ENCODE measurements around the gene MCRS1.
A peak's percentile ranks its signal among the peaks of the same experiment; 100 is the strongest.
"Not testable (repeated sequence)": the region's sequence is repeated elsewhere in the genome, so short reads cannot be mapped to it uniquely, and the experiment has no call there.

The MCRS1 gene

DNA sequence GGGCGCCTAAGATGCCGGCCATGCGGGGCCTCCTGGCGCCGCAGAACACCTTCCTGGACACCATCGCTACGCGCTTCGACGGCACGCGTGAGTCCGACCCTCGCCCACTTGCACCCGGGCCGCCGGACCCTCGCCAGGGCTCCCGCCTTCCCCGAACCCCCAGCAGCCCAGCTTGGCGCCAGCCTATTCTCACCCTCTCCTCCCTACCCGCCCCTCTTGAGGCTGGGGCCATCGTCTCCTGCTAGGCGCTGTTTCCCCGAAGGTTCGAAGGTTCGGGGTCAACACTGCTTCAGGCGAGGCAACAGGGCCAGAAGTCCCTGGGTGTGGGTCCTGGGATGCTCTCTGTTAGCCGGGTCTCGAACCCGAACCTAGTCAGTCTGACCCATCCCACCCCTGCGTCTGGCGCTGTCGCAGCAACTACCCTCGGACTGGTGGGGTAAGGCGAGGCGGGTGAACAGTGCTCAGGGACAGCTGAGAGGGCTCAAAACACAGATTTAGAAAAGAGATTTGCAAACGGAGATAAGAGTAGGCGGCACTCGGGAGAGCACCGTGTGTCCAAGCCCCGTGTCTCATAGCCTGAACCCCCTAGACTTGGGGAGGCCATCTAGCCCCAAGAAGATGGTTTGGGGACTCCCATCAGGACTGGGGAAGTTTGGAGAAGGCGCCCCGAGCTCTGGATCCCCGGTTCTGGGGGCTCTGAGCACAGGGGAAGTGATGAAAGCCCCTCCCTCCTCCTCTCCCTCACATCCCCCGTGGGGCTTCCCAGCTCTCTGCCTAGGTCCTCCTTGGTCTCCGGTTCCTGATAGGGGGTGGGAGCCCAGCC lies 28.3 kb downstream of the MCRS1 start:
- DNase-seq = no peak

DNA sequence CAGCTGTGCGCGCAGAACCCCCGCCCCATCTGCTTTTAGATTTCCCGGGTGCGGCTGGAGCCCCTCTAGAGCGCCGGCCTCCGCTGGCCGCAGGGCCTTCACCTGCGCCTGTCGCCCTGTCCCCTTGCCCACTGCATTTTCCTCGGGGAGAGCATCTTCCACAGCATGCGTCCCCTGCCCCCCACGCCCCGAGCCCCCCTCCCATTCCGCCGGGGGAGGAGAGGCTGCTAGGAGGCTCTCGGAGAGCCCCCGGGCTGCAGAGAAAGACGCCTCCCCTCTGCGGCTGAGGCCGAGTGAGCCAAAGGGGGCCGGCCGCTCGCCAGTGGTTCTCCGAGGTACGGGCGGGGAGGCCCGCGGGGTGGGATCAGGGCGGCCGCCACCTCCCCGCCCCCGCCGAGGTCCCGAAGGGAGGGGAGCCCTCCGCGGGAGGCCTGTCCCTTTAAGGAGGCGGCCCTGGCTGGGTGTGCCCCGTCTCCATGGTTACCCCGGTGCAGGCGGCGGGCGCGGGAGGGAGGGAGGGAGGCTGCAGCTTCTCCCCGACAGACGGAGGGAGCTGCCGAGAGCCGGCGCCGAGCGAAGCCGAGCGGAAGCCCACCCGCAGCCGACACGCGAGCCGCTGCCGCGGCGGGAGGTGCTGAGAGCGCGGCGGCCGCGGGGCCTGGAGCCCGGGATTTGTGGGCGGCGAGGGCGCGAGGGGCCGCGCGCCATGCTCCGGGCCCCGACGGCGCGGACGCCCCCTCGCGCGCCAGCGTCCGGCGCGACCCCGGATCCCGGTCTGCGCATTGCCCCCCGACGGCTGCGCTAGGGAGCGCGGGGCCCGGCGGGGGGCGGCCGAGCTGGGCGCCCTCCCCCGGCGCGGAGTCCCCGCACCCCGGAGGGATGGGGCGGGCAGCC lies 29.2 kb downstream of the MCRS1 start, which contains the start of gene KCNH3:
Gene KCNH3, plus strand, starts transcription at position 521 of the 894 bp plus-strand sequence. CDS start 387 bp downstream, outside the sequence.
- DNase-seq = peak; percentile 59

DNA sequence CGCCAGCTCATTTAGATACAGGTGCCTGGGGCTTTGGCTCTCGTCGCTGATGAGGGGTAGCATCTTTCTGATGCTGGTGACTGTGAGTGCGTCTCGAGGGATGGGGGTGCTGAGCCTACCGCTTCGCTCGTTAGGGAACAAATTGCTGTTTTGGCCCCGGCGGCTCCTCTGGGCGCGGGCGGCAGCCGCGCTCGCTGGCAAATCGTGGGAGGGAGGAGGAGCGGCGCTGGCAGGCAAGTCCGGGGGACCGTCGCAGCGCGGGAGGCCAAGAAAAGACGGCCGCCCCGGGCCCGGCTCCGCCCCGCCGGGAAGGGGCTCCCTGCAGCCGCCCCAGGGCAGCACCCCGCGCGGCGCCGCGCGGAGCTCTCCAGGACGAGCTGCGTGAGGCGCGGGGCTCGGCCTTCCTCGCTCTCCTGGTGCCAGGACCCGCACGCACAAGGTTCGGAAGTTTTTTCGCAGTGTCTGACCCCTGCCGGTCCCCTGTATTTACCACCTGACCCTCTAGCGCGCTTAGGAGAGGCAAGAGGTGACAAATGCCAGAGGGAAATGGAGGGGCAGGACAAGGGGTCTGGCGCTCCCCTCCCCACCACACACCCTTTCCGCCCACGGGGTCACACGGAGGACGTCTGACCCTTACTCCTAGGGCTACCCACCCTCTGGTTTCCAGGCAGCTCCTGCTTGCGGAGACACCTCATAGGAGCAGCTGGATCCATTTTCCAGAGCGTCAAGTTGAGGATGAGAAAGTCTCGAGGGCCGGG lies 30.0 kb downstream of the MCRS1 start:
- DNase-seq = no peak

DNA sequence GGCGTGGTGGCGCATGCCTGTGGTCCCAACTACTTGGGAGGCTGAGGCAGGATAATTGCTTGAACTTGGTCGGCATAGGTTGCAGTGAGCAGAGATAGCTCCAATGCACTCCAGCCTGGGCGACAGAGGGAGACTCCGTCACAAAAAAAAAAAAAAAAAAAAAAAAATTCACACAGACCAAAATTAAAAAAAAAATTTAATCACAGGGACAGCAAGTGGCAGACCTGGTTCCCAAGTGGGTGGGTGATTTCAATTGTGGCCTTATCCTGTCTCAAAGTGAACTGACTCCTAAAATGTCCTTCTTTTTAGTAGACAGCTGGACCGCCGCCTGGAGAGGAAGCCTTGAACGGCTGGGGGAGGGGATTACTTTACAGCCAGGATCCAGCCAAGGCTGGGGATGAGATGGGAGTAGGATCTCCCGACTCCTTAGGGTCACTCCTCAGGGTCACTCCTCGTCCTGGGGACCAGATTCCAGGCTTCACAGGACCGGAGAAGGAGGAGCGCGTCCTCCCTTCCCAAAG lies 30.7 kb downstream of the MCRS1 start:
- no peak for DNase-seq

DNA sequence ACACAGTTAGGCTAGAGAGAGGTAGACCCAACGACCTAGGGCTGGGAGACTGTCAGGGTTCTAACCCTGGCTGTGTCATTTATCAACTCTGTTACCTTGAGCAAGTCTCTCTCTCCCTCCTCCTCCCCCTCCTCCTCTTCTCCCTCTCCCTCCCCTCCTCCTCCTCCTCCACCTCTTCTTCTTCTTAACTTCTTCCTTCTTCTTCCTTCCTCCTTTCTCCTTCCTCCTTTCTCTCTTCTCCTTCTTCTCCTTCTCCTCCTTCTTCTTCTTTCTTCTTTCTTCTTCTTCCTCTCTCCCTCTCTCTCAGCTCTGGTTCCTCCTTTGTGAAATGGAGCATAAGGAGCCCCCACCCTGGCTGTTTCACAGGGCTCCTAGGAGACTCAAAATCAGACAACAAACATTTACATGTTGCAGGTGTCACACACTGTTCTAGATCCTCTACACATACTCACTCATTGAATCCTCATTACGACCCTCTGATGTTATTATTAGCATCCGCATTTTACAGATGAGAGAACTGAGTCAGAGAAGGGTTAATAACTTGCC lies 31.3 kb downstream of the MCRS1 start:
- DNase-seq = no peak

DNA sequence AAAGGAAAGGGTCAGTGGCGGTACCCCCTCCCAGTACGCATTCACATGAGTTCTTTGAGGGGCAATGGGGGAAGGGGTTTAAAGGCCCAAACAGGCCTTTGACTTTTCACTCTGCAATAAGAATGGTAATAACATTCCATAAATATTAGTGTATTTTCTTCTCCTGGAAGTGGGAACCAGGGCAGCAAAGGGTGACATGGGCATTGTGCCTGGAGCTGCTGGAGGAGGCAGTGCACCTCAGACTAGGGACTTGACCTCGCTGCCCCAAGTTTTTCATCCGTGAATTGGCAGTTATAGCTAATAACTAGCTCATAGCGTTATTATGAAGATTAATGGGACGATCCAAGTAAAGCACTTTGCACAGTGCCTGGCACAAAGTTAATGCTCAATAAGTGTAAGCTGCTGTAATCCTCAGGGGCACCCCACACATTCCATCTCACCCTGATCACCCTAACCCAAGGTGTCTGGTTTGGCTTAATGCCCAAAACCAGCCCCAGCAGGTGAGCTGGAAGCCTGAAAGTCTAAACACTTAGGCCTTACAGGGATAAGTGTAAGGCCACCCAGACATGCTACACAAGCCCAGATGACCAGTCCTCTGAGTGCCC lies 31.9 kb downstream of the MCRS1 start:
- DNase-seq = no peak

DNA sequence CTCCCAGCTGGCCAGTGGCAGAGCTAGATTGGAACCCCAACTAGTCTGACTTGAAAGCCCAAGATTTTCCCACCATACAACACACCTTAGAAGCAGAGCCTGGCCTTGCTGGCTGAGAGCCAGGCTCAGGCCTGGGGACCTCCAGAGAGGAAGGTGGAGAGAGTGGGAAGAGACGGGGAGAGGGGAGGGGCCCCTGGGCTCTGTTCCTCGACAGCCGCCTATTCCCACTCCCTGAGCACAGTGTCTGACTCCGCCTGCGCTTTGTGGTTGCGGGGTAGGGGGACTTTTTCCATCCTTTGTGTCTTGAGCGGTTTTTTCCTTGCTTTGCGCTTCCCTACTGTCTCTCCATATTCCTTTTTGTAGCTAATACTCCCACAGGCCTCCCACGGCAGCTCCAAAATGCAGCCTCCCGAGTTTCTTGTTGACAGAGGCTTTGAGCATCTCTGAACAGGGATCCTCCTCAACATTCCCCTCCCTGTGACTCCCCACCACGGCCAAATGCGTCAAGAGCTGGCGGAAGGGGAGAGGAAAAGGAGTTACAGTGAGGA lies 33.1 kb downstream of the MCRS1 start:
- DNase-seq = no peak

DNA sequence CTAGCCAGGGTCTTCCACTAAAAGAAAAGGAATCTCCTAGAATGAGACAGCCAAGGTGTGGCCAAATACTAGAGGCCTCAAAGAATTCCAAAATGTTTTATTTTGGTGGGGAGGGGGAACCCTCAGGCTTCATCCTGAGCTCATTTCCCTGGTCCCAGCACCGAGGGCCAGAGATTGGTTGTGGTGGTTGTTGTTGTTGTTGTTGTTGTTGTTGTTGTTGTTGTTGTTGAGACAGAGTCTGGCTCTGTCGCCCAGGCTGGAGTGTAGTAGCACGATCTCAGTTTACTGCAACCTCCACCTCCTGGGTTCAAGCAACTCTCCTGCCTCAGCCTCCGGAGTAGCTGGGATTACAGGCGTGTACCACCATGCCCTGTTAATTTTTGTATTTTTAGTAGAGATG lies 33.8 kb downstream of the MCRS1 start:
- not testable (repeated sequence) for DNase-seq

DNA sequence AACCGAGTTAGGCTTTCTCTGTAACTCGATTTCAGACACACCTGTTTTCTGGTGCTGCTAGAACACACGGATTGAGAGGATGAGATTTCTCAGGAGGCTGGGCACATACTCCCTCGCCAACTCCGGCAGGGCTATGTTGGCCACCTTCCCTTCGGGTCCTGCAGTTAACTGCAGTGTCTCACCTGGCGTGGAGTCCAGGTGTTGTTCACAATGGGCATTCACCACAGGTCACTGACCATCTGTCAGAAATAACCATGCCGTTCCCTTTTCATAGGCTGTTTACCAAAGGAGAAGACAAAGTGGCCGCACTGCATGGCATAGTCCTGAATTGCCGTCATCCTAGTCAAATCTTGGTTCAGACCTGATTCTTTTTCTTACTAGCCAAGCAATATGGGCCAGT lies 34.6 kb downstream of the MCRS1 start:
- peak; percentile 58 for DNase-seq

DNA sequence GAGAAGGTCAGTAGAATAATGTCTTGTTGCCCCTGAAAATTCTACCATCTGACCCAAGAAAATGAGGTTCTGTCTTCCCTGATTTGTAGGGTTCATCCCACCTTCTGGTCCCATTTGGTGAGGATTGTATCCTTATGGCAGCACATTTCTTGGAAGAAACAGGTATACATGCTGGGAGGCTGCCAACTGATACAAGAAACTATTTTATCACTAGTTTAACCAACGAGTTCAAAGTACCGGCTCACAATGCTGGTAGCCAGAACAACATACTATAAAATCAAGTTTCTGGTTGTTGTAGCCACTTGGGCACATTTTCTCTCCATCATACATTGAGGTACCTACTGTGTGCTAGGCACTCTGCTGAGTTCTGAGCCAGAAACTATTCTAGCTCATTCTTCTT lies 36.2 kb downstream of the MCRS1 start:
- DNase-seq = no peak

DNA sequence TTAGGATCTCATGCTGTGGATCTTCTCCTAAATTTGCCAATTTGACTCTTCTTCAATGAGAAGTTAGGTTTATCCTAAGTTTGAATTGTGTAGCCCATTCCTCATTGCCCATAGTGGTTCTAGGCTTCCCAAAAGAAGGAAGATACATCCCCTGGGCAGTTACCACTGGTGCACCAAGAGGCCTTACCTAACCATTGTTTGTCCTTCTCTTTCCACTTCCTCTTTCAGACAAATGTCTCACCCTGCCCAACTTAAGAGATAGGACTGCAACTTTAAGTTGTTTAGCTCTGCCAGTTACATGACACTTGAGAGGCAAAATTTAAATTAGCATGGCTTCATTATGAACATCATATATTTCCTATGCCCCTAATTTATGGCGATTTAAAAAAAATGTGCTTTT lies 38.5 kb downstream of the MCRS1 start:
- no peak for DNase-seq

DNA sequence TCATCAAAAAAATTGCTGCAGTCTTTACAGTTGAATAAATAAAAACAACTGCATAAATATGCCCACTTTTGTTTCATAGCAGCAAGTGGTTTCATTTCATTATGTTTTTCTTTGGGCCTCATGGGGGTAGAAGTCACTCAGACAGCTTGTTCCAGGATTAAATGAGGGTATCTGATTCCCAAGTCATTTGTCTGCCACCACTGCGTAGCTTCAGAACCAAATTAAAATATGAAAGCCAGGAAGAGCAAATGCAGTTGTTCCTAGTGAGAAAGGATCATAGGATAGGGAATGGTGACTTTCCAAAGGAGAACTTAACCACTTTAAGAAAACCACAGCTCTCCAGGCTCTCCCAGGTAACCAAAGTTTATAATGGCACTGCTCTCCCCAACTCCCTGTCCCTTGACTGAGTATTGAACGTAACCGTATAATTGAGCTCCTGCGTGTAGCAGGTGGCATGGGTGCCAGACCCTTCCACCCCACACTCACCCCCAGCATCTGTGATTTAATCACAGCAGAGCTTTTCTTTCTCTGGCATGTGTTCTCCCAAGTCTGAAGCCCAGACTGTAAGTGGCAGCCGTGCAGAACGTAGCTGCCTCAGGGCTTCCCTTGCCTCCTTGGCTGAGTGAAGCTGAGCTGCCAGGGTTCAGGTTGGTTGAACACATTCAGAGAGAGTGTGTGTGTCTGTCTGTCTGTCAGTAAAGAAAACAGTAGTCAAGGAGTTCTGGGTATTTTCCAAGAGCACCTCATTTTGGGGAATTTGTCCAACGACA lies 40.4 kb downstream of the MCRS1 start:
- no peak for DNase-seq

DNA sequence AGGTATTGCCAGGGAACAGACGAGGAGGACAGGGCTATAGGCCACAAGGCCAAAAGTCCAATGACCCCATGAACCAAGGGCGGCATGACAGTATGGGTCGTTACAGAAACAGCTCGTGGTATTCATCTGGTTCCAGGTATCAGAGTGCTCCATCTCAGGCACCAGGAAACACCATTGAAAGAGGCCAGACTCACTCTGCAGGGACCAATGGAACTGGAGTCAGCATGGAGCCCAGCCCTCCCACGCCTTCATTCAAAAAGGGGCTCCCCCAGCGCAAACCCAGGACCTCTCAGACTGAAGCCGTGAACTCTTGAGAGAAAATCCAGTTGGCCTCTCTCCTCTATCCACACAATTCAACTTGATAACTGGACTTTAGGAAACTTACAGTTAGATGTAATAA lies 42.0 kb downstream of the MCRS1 start:
- DNase-seq = no peak

DNA sequence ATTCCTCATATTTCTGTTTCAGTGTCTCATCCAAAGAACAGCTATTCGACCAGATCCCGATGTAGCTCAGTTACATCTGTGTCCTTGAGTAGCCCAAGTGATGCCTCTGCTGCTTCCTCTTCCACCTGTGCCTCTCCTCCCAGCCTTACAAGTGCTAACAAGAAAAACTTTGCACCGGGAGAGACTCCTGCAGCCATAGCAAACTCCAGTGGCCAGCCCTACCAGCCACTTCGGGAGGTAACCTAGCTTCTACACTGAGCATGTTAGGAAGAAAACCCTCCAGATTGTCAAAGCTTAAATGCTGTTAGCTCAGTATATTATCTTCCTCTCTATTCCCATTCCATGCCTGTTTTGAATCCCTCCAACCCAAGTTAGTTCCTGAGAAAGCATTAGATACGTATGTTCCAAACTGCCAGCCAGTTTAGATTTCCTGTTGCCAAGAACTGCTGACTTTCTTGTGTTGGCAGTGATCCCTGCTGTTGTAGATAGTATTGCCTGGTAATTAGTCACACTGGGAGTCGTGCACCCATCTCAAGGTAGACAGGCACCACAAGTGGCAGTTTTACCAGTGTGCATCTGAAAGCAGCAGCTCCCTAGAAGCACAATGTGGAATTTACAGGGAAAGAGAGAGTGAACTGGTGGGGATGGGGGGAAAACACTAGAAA lies 43.1 kb downstream of the MCRS1 start:
- no peak for DNase-seq

DNA sequence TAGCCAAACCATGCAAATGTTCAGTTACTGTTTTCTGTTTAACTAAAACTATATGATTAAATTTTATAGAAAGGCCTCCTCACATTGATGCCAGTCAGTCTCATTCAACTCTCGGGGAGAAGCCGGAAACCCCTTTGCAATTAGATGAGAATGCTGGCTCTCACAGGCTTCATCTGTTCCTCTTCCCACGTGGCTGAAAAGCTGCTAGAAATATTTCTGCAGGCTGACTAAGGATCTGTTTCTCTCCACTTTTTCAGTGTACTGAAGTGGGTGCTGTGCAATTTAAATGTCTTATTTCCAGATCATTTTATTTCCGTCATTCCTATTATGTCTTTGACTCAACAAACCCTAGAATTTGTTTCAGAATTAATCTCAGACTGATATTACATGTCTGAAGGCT lies 46.6 kb downstream of the MCRS1 start:
- DNase-seq = no peak

DNA sequence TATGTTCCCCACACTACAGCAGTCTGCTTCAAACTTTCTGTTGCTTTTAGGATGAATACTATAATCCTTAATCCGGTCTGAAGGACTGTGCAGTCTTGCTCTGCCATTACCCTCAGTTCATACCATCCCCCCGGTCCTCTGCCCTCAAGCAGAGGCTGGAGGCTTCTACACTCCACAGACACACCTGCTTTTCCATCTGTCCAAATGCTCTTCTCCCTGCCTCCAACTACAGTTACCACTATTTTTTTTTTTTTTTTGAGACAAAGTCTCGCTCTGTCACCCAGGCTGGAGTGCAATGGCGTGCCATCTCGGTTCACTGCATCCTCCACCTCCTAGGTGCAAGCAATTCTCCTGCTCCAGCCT lies 48.4 kb downstream of the MCRS1 start:
- DNase-seq = no peak

DNA sequence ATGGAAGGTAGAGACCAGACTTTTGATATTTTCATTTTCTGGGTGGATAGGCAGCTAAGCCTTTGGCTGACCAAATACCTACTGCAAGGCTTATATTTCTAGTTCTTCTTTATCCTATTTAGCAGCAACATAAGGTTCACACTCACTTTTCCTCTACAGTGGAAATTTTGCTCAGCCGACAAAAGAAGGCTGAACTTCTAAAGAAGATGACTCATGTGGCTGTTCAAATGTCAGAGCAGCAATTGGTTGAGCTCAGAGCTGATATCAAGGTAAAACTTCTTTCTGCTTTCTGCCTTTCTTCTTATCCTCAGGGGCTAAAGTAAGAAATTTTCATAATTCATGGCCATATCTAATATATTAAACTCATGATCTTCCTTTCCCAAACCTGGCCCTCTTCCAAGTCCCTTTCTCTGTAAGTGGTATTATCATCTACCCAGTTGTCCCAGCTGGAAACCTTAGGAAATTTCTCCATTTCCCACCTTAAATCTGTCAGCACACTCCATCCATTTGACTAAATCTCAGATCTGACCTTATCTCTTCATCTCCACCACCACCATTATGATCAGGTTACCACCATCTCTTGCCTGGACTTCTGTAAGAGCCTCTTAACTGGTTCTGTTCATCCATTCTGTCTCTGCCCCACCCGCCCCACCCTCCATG lies 48.9 kb downstream of the MCRS1 start:
- DNase-seq = no peak

DNA sequence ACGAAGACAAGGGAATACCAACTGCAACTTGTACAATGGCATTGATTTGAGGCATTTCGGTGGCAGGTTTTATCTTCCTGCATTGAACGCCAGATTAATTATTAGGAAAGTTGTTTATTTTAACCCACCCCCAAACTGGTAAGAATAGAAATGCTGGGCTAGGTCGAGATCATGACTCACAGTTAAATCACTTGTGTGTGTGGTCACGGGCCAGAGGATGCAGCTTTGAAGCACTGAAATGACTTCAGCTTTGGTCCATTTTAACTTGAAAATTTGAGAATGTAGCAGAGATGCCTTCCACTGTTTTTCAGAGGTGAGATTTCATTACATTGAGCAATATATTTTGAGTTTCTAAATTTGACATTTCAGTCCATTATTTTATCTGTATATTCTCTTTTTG lies 52.7 kb downstream of the MCRS1 start:
- DNase-seq = no peak

DNA sequence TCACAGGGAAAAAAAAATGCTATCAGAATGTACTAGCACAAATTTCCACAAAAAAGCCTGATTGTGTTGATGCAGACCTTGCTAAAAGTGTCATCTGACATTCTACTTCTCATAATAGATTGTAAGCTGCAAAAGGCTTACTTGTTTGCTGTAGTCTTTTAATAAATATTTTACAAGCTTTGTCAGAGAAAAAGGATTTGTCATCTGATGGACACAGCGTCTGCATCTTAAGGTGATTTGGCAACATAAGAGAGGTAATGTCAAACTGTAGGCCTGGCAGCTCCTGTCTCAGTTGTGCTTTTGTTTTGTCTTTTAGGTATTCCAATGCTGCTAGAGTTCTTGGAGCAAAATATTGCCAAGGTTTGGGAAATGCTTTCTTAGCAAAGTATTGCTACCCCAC lies 55.4 kb downstream of the MCRS1 start:
- no peak for DNase-seq

DNA sequence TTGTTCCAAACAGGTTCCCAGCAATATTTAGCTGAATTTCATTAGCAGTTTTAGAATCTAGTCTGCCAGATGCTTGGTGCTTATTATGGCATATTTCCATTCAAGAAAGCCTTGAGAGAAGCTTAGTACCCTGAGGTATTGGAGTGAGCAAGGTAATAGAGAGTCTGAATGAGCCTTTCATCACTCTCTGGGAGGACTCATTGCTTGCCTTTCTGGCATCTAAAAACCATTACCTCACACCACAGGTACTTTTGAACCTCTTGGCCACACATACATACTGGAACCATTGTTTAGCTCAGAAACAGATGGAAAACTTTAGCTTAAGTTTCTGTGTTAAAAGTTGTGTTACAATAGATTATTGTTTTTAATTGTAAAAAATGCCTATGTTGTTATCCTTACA lies 56.5 kb downstream of the MCRS1 start:
- DNase-seq = no peak
